GM19193 (cell line): ENCODE data around the gene TRIM58.

Experiments
- POLR2A ChIP-seq: IDR thresholded peaks from 4 replicates; pipeline ENCODE4 v1.6.1; 2011; ENCODE audit not compliant: insufficient read depth, insufficient read length; ENCODE audit errors: extremely low read depth

Gene TRIM58

GRCh38 chr1:247855911-247856310 lies 1.1 kb upstream of the TRIM58 start:
- no peak for TF ChIP-seq POLR2A

GRCh38 chr1:247857985-247858619 lies 1.1 kb downstream of the TRIM58 start:
- TF ChIP-seq POLR2A: no peak

GRCh38 chr1:247862756-247863155 lies 5.8 kb downstream of the TRIM58 start:
- TF ChIP-seq POLR2A: no peak

- TF ChIP-seq POLR2A: no peak
Measured at GRCh38 chr1:247864644-247865043, 7.7 kb downstream of the TRIM58 start.

GRCh38 chr1:247865416-247865815 lies 8.4 kb downstream of the TRIM58 start:
- TF ChIP-seq POLR2A: no peak

GRCh38 chr1:247883346-247883745 lies 26.4 kb downstream of the TRIM58 start:
- TF ChIP-seq POLR2A: no peak

GRCh38 chr1:247884797-247885413 lies 27.9 kb downstream of the TRIM58 start:
- TF ChIP-seq POLR2A: no peak

GRCh38 chr1:247895163-247895637 lies 38.2 kb downstream of the TRIM58 start, which contains the start of gene OR2W3:
Gene OR2W3, plus strand, starts transcription at chr1:247895587. Its CDS starts 0 bp downstream, at chr1:247895587.
- no peak for TF ChIP-seq POLR2A

- no peak for TF ChIP-seq POLR2A
Measured at GRCh38 chr1:247895976-247896375, 39.0 kb downstream of the TRIM58 start.

- no peak for TF ChIP-seq POLR2A
Measured at GRCh38 chr1:247904122-247904521, 47.1 kb downstream of the TRIM58 start.

GRCh38 chr1:247905181-247905580 lies 48.2 kb downstream of the TRIM58 start:
- no peak for TF ChIP-seq POLR2A

- TF ChIP-seq POLR2A: no peak
Measured at GRCh38 chr1:247905910-247906503, 49.0 kb downstream of the TRIM58 start.

- TF ChIP-seq POLR2A: no peak
Measured at GRCh38 chr1:247906504-247907047, 49.6 kb downstream of the TRIM58 start.

GRCh38 chr1:247908766-247909165 lies 51.8 kb downstream of the TRIM58 start:
- no peak for TF ChIP-seq POLR2A

GRCh38 chr1:247913786-247914185 lies 56.8 kb downstream of the TRIM58 start:
- TF ChIP-seq POLR2A: no peak

GRCh38 chr1:247914941-247915662 lies 58.1 kb downstream of the TRIM58 start:
- TF ChIP-seq POLR2A: no peak

GRCh38 chr1:247919952-247920351 lies 63.0 kb downstream of the TRIM58 start, which contains the start of gene OR2T8:
Gene OR2T8, plus strand, starts transcription at chr1:247920252. Its CDS starts 766 bp downstream, at chr1:247921018.
- no peak for TF ChIP-seq POLR2A
